Measurements from ENCODE around the gene AGMO.
"Not testable (repeated sequence)": the region's sequence is repeated elsewhere in the genome, so short reads cannot be mapped to it uniquely, and the experiment has no call there.

The AGMO gene

GRCh38 chr7:15317215-15317614 is 244.6 kb downstream of the AGMO start:
- no peak for DNase-seq (ENCODE audit: low read depth in 3 of 3)

GRCh38 chr7:15315678-15316077 is 246.1 kb downstream of the AGMO start:
- no peak for DNase-seq (ENCODE audit: low read depth in 3 of 3)

GRCh38 chr7:15314922-15315321 is 246.9 kb downstream of the AGMO start:
- no peak for DNase-seq (ENCODE audit: low read depth in 3 of 3)

GRCh38 chr7:15313361-15313760 is 248.5 kb downstream of the AGMO start:
- DNase-seq (ENCODE audit: low read depth in 3 of 3): no peak

GRCh38 chr7:15309872-15310271 is 251.9 kb downstream of the AGMO start:
- no peak for DNase-seq (ENCODE audit: low read depth in 3 of 3)

GRCh38 chr7:15308821-15309220 is 253.0 kb downstream of the AGMO start:
- DNase-seq (ENCODE audit: low read depth in 3 of 3): no peak

GRCh38 chr7:15306296-15306695 is 255.5 kb downstream of the AGMO start:
- no peak for DNase-seq (ENCODE audit: low read depth in 3 of 3)

- no peak for DNase-seq (ENCODE audit: low read depth in 3 of 3)
Measured at GRCh38 chr7:15305002-15305600, 256.7 kb downstream of the AGMO start.

GRCh38 chr7:15303357-15303756 is 258.5 kb downstream of the AGMO start:
- no peak for DNase-seq (ENCODE audit: low read depth in 3 of 3)

GRCh38 chr7:15300986-15301385 is 260.8 kb downstream of the AGMO start:
- not testable (repeated sequence) for DNase-seq (ENCODE audit: low read depth in 3 of 3)

- no peak for DNase-seq (ENCODE audit: low read depth in 3 of 3)
Measured at GRCh38 chr7:15292138-15292537, 269.7 kb downstream of the AGMO start.

GRCh38 chr7:15291699-15292098 is 270.1 kb downstream of the AGMO start:
- no peak for DNase-seq (ENCODE audit: low read depth in 3 of 3)

GRCh38 chr7:15288741-15289140 is 273.1 kb downstream of the AGMO start:
- DNase-seq (ENCODE audit: low read depth in 3 of 3): no peak

- no peak for DNase-seq (ENCODE audit: low read depth in 3 of 3)
Measured at GRCh38 chr7:15284396-15284795, 277.4 kb downstream of the AGMO start.

- no peak for DNase-seq (ENCODE audit: low read depth in 3 of 3)
Measured at GRCh38 chr7:15280078-15280733, 281.6 kb downstream of the AGMO start.

- no peak for DNase-seq (ENCODE audit: low read depth in 3 of 3)
Measured at GRCh38 chr7:15279640-15280039, 282.2 kb downstream of the AGMO start.

GRCh38 chr7:15257689-15258088 is 304.1 kb downstream of the AGMO start:
- no peak for DNase-seq (ENCODE audit: low read depth in 3 of 3)

- no peak for DNase-seq (ENCODE audit: low read depth in 3 of 3)
Measured at GRCh38 chr7:15252181-15252580, 309.6 kb downstream of the AGMO start.

GRCh38 chr7:15248514-15248913 is 313.3 kb downstream of the AGMO start:
- DNase-seq (ENCODE audit: low read depth in 3 of 3): no peak

- DNase-seq (ENCODE audit: low read depth in 3 of 3): no peak
Measured at GRCh38 chr7:15245831-15246230, 316.0 kb downstream of the AGMO start.

- no peak for DNase-seq (ENCODE audit: low read depth in 3 of 3)
Measured at GRCh38 chr7:15239801-15240200, 322.0 kb downstream of the AGMO start.

- DNase-seq (ENCODE audit: low read depth in 3 of 3): no peak
Measured at GRCh38 chr7:15236952-15237351, 324.9 kb downstream of the AGMO start.

- DNase-seq (ENCODE audit: low read depth in 3 of 3): no peak
Measured at GRCh38 chr7:15234431-15234830, 327.4 kb downstream of the AGMO start.

GRCh38 chr7:15228831-15229230 is 333.0 kb downstream of the AGMO start:
- DNase-seq (ENCODE audit: low read depth in 3 of 3): no peak
